GM23338 (cell line): ENCODE data around the gene RNF166.

Experiments
- CREB1 ChIP-seq: fragments of 250-450 bp; sonication (Bioruptor Pico); IDR thresholded peaks from 2 replicates; pipeline ENCODE4 v1.5.0; 2020; ENCODE audit warnings: low read depth, mild to moderate bottlenecking, moderate library complexity
- CTCF ChIP-seq, 2 experiments: fragments of 200-600 bp in 1 of 2; sonication (generic) in 1 of 2; conservative IDR thresholded peaks; 2 replicates each; pipeline versions ENCODE4 v1.5.1 to v1.6.1; 2016 to 2017; ENCODE audit warnings: antibody characterized with exemption in 2 of 2, low read depth in 2 of 2, mild to moderate bottlenecking in 2 of 2, moderate library complexity in 1 of 2
- EZH2 ChIP-seq: fragments of 200-600 bp; sonication (generic); IDR thresholded peaks from one replicate; pipeline ENCODE4 v1.8.0; 2017; ENCODE audit warnings: antibody characterized with exemption, mild to moderate bottlenecking, low read depth; ENCODE audit not compliant: unreplicated experiment
- EZH2phosphoT487 ChIP-seq: fragments of 200-600 bp; sonication (generic); IDR thresholded peaks from one replicate; pipeline ENCODE4 v1.8.1; 2018; ENCODE audit warnings: antibody characterized with exemption; ENCODE audit not compliant: unreplicated experiment
- JUNB ChIP-seq: IDR thresholded peaks from one replicate; pipeline ENCODE4 v1.6.1; 2016; ENCODE audit warnings: antibody characterized with exemption; ENCODE audit not compliant: unreplicated experiment
- POLR2AphosphoS5 ChIP-seq: IDR thresholded peaks from 2 replicates; pipeline ENCODE4 v1.6.1; 2016; ENCODE audit warnings: antibody characterized with exemption, low read depth
- TF ChIP-seq, protein P1 (sequence below): IDR thresholded peaks from one replicate; pipeline ENCODE4 v1.6.1; 2018; ENCODE audit warnings: antibody characterized with exemption; ENCODE audit not compliant: unreplicated experiment

- TF ChIP-seq CTCF (conservative IDR thresholded peaks at IDR 0.05; ENCODE audit: low read depth in 2 of 2) = 0 out of 4 replicates have a peak, but pooled peaks of 1 of the 2 experiments have one; percentile 8
- no peak for TF ChIP-seq EZH2
- no peak for TF ChIP-seq EZH2phosphoT487
- TF ChIP-seq POLR2AphosphoS5 = peak; percentile 96
- no peak for TF ChIP-seq JUNB
- TF ChIP-seq, protein P1, sequence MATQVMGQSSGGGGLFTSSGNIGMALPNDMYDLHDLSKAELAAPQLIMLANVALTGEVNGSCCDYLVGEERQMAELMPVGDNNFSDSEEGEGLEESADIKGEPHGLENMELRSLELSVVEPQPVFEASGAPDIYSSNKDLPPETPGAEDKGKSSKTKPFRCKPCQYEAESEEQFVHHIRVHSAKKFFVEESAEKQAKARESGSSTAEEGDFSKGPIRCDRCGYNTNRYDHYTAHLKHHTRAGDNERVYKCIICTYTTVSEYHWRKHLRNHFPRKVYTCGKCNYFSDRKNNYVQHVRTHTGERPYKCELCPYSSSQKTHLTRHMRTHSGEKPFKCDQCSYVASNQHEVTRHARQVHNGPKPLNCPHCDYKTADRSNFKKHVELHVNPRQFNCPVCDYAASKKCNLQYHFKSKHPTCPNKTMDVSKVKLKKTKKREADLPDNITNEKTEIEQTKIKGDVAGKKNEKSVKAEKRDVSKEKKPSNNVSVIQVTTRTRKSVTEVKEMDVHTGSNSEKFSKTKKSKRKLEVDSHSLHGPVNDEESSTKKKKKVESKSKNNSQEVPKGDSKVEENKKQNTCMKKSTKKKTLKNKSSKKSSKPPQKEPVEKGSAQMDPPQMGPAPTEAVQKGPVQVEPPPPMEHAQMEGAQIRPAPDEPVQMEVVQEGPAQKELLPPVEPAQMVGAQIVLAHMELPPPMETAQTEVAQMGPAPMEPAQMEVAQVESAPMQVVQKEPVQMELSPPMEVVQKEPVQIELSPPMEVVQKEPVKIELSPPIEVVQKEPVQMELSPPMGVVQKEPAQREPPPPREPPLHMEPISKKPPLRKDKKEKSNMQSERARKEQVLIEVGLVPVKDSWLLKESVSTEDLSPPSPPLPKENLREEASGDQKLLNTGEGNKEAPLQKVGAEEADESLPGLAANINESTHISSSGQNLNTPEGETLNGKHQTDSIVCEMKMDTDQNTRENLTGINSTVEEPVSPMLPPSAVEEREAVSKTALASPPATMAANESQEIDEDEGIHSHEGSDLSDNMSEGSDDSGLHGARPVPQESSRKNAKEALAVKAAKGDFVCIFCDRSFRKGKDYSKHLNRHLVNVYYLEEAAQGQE = no peak
- TF ChIP-seq CREB1 (CRISPR knock-in tag) = peak; percentile 90
Measured at GRCh38 chr16:88662843-88663606, 43.2 kb downstream of the RNF166 start, which contains the start of gene MVD.
